Tibial nerve (tissue), 4 donors: ENCODE data around the gene KCNN4. TPM values are rescaled to one million over a fixed set of nuclear protein-coding genes. Genes with fewer than 3 reads are reported as not detected.

ENCODE experiments used
- total RNA-seq, 4 donors: library from RNA; depleted of rRNA; stranded (reverse); fragments of >200 nt; gene quantifications; one replicate each; pipeline ENCODE4 v1.1.0, GENCODE V29; 2016

Gene KCNN4
- total RNA-seq, 4 donors from 2014 or later = 4.6 to 18.3 (median 6.8) TPM

Other genes starting within 250 kb of the KCNN4 start
- gene ZNF575, start 247.8 kb downstream of the KCNN4 start, total RNA-seq = under 1 TPM in 2 of 4 donors, not detected in 2; 0.60 to 0.63 TPM
- gene XRCC1, start 205.4 kb downstream of the KCNN4 start, total RNA-seq = 10 to 100 TPM; 18.6 to 30.6 (median 25.7) TPM
- 10 to 100 TPM in 3 of 4 donors, 1 to 10 TPM in 1; 7.5 to 45.7 (median 21.6) TPM for gene PINLYP, start 205.2 kb downstream of the KCNN4 start, total RNA-seq
- 10 to 100 TPM; 21.6 to 26.1 (median 23.6) TPM for gene IRGQ, start 184.8 kb downstream of the KCNN4 start, total RNA-seq
- gene ZNF576, start 184.4 kb downstream of the KCNN4 start, total RNA-seq = 10 to 100 TPM in 3 of 4 donors, 1 to 10 TPM in 1; 9.9 to 18.8 (median 15.2) TPM
- under 1 TPM; 0.20 to 0.84 (median 0.52) TPM for gene SRRM5, start 168.9 kb downstream of the KCNN4 start, total RNA-seq
- gene ZNF428, start 161.3 kb downstream of the KCNN4 start, total RNA-seq = 10 to 100 TPM; 38.1 to 61.1 (median 50.5) TPM
- 100 to 1,000 TPM in 2 of 4 donors, 10 to 100 TPM in 2; 85.2 to 108 (median 102) TPM for gene CADM4, start 141.1 kb downstream of the KCNN4 start, total RNA-seq
- gene PLAUR, start 110.8 kb downstream of the KCNN4 start, total RNA-seq = 10 to 100 TPM; 12.9 to 19.7 (median 16.4) TPM
- gene IRGC, start 64.9 kb downstream of the KCNN4 start, total RNA-seq = not detected
- 10 to 100 TPM; 14.6 to 49.8 (median 28.0) TPM for gene SMG9, start 26.0 kb downstream of the KCNN4 start, total RNA-seq
- gene LYPD5, start 21.5 kb upstream of the KCNN4 start, total RNA-seq = 1 to 10 TPM in 1 of 4 donors, under 1 TPM in 3; 0.39 to 2.1 (median 0.53) TPM
- gene ZNF283, start 46.3 kb upstream of the KCNN4 start, total RNA-seq = 10 to 100 TPM in 2 of 4 donors, 1 to 10 TPM in 2; 4.2 to 12.3 (median 10.4) TPM
- gene ZNF404, start 103.0 kb upstream of the KCNN4 start, total RNA-seq = 1 to 10 TPM in 3 of 4 donors, under 1 TPM in 1; 0.90 to 3.7 (median 1.1) TPM
- 10 to 100 TPM in 3 of 4 donors, 1 to 10 TPM in 1; 8.7 to 26.9 (median 17.7) TPM for gene ZNF45, start 154.3 kb upstream of the KCNN4 start, total RNA-seq
- gene ZNF221, start 170.3 kb upstream of the KCNN4 start, total RNA-seq = 1 to 10 TPM; 3.6 to 7.3 (median 6.5) TPM
- gene ZNF155, start 203.2 kb upstream of the KCNN4 start, total RNA-seq = 1 to 10 TPM; 4.2 to 7.2 (median 5.1) TPM
- 1 to 10 TPM; 3.9 to 5.3 (median 5.2) TPM for gene ZNF230, start 222.0 kb upstream of the KCNN4 start, total RNA-seq
- 1 to 10 TPM; 2.0 to 7.3 (median 2.1) TPM for gene ZNF222, start 244.4 kb upstream of the KCNN4 start, total RNA-seq